Spleen (tissue), 13 donors: ENCODE results near the gene MICU1. TPM values are rescaled to one million over a fixed set of nuclear protein-coding genes. Genes with fewer than 3 reads are reported as not detected.
A peak's percentile ranks its signal among the peaks of the same experiment; 100 is the strongest.
"Not testable (repeated sequence)": the region's sequence is repeated elsewhere in the genome, so short reads cannot be mapped to it uniquely, and the experiment has no call there.

Source experiments
- DNase-seq: peaks from one replicate; pipeline ENCODE4 v3.0.0-alpha.2; 2020
- H3K27ac ChIP-seq, 8 donors: fragments of 200-600 bp; sonication (generic) in 7 of 8; 1 replicate in 4 of 8; 2 replicates in 4 of 8; pipeline versions ENCODE4 v1.5.0 to v1.8.0; 2016 to 2021; ENCODE audit warnings: inconsistent platforms in 4 of 8, mild to moderate bottlenecking in 4 of 8, moderate library complexity in 1 of 8
- H3K27me3 ChIP-seq, 7 donors: fragments of 200-600 bp; sonication (generic) in 6 of 7; replicated peaks in 1 of 7; 1 replicate in 4 of 7; 2 replicates in 3 of 7; pipeline versions ENCODE4 v1.5.0 to v1.8.0; 2016 to 2021; ENCODE audit warnings: inconsistent platforms in 3 of 7, mild to moderate bottlenecking in 1 of 7
- H3K36me3 ChIP-seq, 6 donors: fragments of 200-600 bp; sonication (generic) in 5 of 6; 1 replicate in 4 of 6; 2 replicates in 2 of 6; pipeline versions ENCODE4 v1.5.0 to v1.8.0; 2016 to 2021; ENCODE audit warnings: inconsistent platforms in 2 of 6
- H3K4me1 ChIP-seq, 6 donors: fragments of 200-600 bp; sonication (generic) in 5 of 6; 1 replicate in 3 of 6; 2 replicates in 3 of 6; pipeline versions ENCODE4 v1.5.0 to v1.8.0; 2016 to 2021; ENCODE audit warnings: inconsistent platforms in 3 of 6
- H3K4me3 ChIP-seq, 8 donors: fragments of 200-600 bp; sonication (generic) in 7 of 8; 1 replicate in 4 of 8; 2 replicates in 4 of 8; pipeline versions ENCODE4 v1.5.0 to v1.8.0; 2016 to 2021; ENCODE audit warnings: inconsistent platforms in 4 of 8, mild to moderate bottlenecking in 4 of 8, moderate library complexity in 2 of 8
- H3K9me3 ChIP-seq, 8 donors: fragments of 200-600 bp; sonication (generic) in 7 of 8; 1 replicate in 4 of 8; 2 replicates in 4 of 8; pipeline versions ENCODE4 v1.5.0 to v1.8.0; 2016 to 2021; ENCODE audit warnings: inconsistent platforms in 4 of 8
- CTCF ChIP-seq, 11 experiments: fragments of 200-600 bp in 7 of 11; fragments of 450-650 bp in 4 of 11; sonication (generic) in 4 of 11; IDR thresholded peaks in 8 of 11; conservative IDR thresholded peaks in 3 of 11; 1 replicate in 7 of 11; 2 replicates in 4 of 11; pipeline versions ENCODE4 v1.4.0 to v1.8.0; 2016 to 2021; ENCODE audit warnings: antibody characterized with exemption in 11 of 11, inconsistent platforms in 4 of 11, mild to moderate bottlenecking in 1 of 11
- POLR2A ChIP-seq, 3 donors: fragments of 450-650 bp; IDR thresholded peaks; one replicate each; pipeline ENCODE4 v1.5.1; 2017; ENCODE audit warnings: antibody characterized with exemption in 3 of 3, mild to moderate bottlenecking in 1 of 3
- POLR2AphosphoS5 ChIP-seq, 3 donors: sonication (generic); formaldehyde crosslinking; IDR thresholded peaks; one replicate each; pipeline ENCODE4 v1.5.1; 2017; ENCODE audit warnings: antibody characterized with exemption in 3 of 3
- WGBS, 5 donors: extraction: QIAGEN DNeasy Blood & Tissue Kit in 3 of 5; methylation state at CpG; one replicate each; pipeline versions ENCODE4 v1.1.5 to v1.1.7; 2013 to 2018; 5-methylcytosine and 5-hydroxymethylcytosine counted together
- intact Hi-C: fragments of 100-400 bp; cut with DNase I; formaldehyde crosslinking; loops from one replicate; pipeline ENCODE4 v1.15.0; 2023; ENCODE audit warnings: low total_unique reads
- long read RNA-seq, 2 donors: transcript quantifications; one replicate each; lab custom pipeline, GENCODE V29; 2026
- polyA plus RNA-seq, 3 donors: library from polyadenylated mRNA; stranded (reverse); fragments of 200-250 nt; gene quantifications; one replicate each; pipeline ENCODE4 v1.2.1, GENCODE V29; 2013
- total RNA-seq, 7 donors: library from RNA; depleted of rRNA in 3 of 7; stranded (reverse); fragments of >200 nt in 3 of 7; fragmentation: NEBNext Ultra II Directional in 4 of 7; extraction: Animal tissue kit (Norgen Biotek cat#: 25700) in 4 of 7; gene quantifications; one replicate each; pipeline versions ENCODE4 v1.1.0 to v1.2.1, GENCODE V29; 2016 to 2021
- donor health status: healthy with polysubstance abuse.
- donor health status: DM: no; HTN: no; CAD: no; lungs with moderate emphysema.
- donor health status: DM: no; HTN: no; CAD: no.
- donor health status: Bipolar disorder and iron deficiency.
- donor health status: healthy.
- donor health status: DM: no; HTN: no; CAD: no.
- donor health status: DM: yes; HTN: yes; CAD: no.

MICU1 gene, protein sequence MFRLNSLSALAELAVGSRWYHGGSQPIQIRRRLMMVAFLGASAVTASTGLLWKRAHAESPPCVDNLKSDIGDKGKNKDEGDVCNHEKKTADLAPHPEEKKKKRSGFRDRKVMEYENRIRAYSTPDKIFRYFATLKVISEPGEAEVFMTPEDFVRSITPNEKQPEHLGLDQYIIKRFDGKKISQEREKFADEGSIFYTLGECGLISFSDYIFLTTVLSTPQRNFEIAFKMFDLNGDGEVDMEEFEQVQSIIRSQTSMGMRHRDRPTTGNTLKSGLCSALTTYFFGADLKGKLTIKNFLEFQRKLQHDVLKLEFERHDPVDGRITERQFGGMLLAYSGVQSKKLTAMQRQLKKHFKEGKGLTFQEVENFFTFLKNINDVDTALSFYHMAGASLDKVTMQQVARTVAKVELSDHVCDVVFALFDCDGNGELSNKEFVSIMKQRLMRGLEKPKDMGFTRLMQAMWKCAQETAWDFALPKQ
- total RNA-seq: 10 to 100 TPM; 44.9 to 58.4 (median 48.5) TPM
- 10 to 100 TPM; 16.4 to 24.8 (median 20.4) TPM for polyA plus RNA-seq
- long read RNA-seq, donor 1, transcript MICU1-201 (12 exons, 2,383 nt): major isoform, 17 of 26 reads
- long read RNA-seq, donor 1, partial matches to known transcripts: 7 of 26 reads
- long read RNA-seq, donor 1, other reads (novel, unspliced or antisense): 0 of 26 reads
- long read RNA-seq, donor 2, transcript MICU1-201 (12 exons, 2,383 nt): major isoform, 11 of 13 reads
- long read RNA-seq, donor 2, partial matches to known transcripts: 0 of 13 reads
- long read RNA-seq, donor 2, other reads (novel, unspliced or antisense): 0 of 13 reads

DNA sequence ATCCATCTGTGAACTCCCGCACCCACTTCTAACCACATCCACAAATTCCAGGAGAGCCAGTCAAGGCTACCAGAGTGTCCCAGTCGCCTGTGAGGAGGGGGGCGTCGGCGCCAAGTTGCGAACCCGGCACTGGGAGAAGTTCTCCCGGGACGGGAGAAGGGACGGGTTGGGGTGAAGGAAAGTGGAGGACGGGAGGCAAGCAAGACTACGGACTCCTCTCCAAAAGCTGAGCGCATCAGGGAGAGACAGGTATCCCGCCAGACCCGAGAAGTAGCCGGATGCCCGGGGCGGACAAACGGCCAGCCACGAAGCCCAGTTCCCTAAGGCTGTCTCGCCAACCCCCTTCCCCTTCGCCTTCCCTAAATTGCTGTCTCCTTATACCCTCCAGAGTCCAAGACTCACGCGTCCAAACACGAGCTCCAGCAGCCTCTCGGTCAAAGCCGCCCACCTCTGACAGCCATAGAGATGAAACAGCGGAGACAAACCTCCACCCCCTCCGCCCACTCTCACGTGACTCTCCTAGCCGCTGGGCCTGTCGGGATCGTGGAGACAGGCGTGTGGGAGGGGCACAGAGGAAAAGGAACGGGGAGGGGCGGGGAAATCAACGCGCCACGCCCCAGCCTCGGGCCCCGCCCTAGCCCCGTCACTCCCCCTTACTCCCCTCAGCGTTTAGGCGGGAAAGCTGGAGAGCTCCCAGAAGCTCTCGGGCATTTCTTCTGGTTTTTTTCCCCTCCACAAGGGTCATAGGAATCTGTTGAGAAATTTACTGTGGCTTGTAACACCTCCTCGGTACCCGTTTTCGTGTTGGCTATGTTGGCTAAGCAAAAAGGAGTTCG, at the start of gene MICU1:
Gene MICU1, minus strand, starts transcription at position 472 of the 836 bp plus-strand sequence. CDS start 59,286 bp downstream, outside the sequence.
- Histone ChIP-seq H3K4me3 (peak within 1 kb of the TSS; percentile 73 to 94 (median 86)), H3K27ac (peak within 1 kb of the TSS; percentile 67 to 93 (median 87)), H3K9me3 (no peaks in the 10 kb centered on the region), H3K27me3 (no peaks in the 10 kb centered on the region), H3K4me1 (peaks cover 0 to 39% (median 23%) of the 10 kb centered on the region in 6 donors), H3K36me3 (peaks cover 0 to 3% (median 0%) of the 10 kb centered on the region in 6 donors)
- DNase-seq: peak; percentile 99
- intact Hi-C loops: loop anchor here (10.0 kb wide), 2 partner anchors 69 to 261 kb away; partner anchors contain the start of gene MCU
- 0 to 1% (median 1%) methylated on average over 47 to 49 of the region's 49 CpGs for WGBS, 5 donors
- TF ChIP-seq POLR2A (IDR thresholded peaks at IDR 0.05) (peak in 2 of 3 donors; percentile 36 to 37), POLR2AphosphoS5 (IDR thresholded peaks at IDR 0.05) (peak; percentile 89 to 96 (median 94)), CTCF (IDR thresholded peaks at IDR 0.05 in 8 of 11, conservative IDR thresholded peaks at IDR 0.05 in 3 of 11) (peak in 2 of 11 experiments; percentile 18 to 31)

GRCh38 chr10:72674174-72674573, 48.3 kb upstream of the MICU1 start:
- H3K36me3 ChIP-seq, H3K4me3 ChIP-seq, H3K27me3 ChIP-seq, DNase-seq, intact Hi-C loops, H3K9me3 ChIP-seq, H3K27ac ChIP-seq, H3K4me1 ChIP-seq: not testable (repeated sequence)
- 91 to 98% (median 96%) methylated on average over 4 to 5 of the region's 5 CpGs for WGBS, 5 donors

DNA sequence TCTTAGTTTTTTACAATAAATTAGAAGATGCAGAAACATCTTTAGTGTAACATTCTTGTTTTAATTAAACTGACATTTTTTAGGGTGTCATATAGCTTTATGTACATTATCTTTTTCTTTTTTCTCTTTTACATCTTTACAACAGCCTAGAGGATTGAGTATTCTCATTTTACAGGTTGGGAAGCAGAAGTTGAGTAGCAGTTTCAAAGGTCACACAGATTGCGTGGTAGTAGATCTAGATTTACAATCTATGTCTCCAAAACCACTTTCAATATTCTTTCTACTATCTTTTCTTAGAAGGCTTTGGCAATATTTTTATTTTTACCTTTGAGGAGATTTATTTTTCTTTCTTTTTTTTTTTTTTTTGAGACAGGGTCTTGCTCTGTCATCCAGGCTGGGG, 47.4 kb upstream of the MICU1 start:
- intact Hi-C loops: no loop called here

More for the DNA sequence above, 47.4 kb upstream of the MICU1 start:
- H3K9me3 ChIP-seq: no peaks in the 10 kb centered on the region
- no peak overlapping the region for H3K4me3 ChIP-seq
- H3K4me1 ChIP-seq: no peaks in the 10 kb centered on the region
- H3K27ac ChIP-seq: no peak overlapping the region
- no peak for DNase-seq
- H3K27me3 ChIP-seq: no peaks in the 10 kb centered on the region
- no peak for TF ChIP-seq POLR2A (IDR thresholded peaks at IDR 0.05)
- no peak for TF ChIP-seq CTCF (IDR thresholded peaks at IDR 0.05 in 8 of 11, conservative IDR thresholded peaks at IDR 0.05 in 3 of 11)
- no peak for TF ChIP-seq POLR2AphosphoS5 (IDR thresholded peaks at IDR 0.05)
- no peaks in the 10 kb centered on the region for H3K36me3 ChIP-seq
- 91 to 100% (median 93%) methylated on average over 1 of the region's 1 CpG for WGBS, 5 donors
